SK-N-MC (cell line): Measurements from ENCODE around the gene RTTN.

ENCODE experiments used
- EZH2 ChIP-seq: fragments of 200-600 bp; sonication (generic); IDR thresholded peaks from one replicate; pipeline ENCODE4 v1.6.1; 2017; ENCODE audit warnings: antibody characterized with exemption
- FOXP2 ChIP-seq: optimal IDR thresholded peaks from 2 replicates; pipeline ENCODE3; 2011; ENCODE audit warnings: mild to moderate bottlenecking, moderate library complexity; ENCODE audit not compliant: insufficient read depth; ENCODE audit errors: extremely low read length, control extremely low read depth
- POLR2AphosphoS5 ChIP-seq: IDR thresholded peaks from 2 replicates; pipeline ENCODE4 v1.6.1; 2012; ENCODE audit warnings: mild to moderate bottlenecking, low read depth, low read length, borderline replicate concordance

DNA sequence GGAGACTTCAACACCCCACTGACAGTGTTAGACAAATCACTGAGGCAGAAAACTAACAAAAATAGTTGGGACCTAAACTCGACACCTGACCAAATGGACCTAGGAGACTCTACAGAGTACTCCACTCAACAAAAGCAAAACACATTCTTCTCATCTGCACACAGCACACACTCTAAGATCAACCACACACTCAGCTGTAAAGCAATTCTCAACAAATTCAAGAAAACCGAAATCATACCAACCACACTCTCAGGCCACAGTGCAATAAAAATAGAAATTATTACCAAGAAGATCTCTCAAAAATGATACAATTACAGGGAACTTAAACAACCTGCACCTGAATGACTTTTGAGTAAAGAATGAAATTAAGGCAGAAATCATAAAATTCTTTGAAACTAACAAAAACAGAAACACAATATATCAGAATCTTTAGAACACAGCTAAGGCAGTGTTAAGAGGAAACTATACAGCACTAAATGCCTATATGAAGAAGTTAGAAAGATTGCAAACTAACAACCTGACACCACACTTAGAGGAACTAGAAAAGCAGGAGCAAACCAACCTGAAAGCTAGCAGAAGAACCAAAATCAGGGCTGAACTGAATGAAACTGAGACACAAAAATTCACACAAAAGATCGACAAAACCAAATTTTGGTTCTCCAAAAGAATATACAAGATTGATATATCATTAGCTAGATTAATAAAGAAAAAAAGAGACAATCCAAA is 46.3 kb downstream of the RTTN start:
- TF ChIP-seq POLR2AphosphoS5 (no peak), EZH2 (no peak), FOXP2 (no peak)
